HG02571 (cell line): ENCODE measurements around the gene MAP3K7.
A peak's percentile ranks its signal among the peaks of the same experiment; 100 is the strongest.

Source experiments
- ATAC-seq: cut with Tn5 transposase; IDR thresholded peaks from one replicate; pipeline ENCODE4 v1.9.1; 2021; ENCODE audit warnings: mild to moderate bottlenecking, moderate library complexity; ENCODE audit not compliant: unreplicated experiment

The MAP3K7 gene

GRCh38 chr6:90485635-90486277 is 101.1 kb downstream of the MAP3K7 start:
- ATAC-seq = no peak

GRCh38 chr6:90484903-90485302 is 102.0 kb downstream of the MAP3K7 start:
- ATAC-seq = no peak

GRCh38 chr6:90484385-90484784 is 102.5 kb downstream of the MAP3K7 start:
- no peak for ATAC-seq

- no peak for ATAC-seq
Observed at GRCh38 chr6:90483956-90484355, 102.9 kb downstream of the MAP3K7 start.

DNA sequence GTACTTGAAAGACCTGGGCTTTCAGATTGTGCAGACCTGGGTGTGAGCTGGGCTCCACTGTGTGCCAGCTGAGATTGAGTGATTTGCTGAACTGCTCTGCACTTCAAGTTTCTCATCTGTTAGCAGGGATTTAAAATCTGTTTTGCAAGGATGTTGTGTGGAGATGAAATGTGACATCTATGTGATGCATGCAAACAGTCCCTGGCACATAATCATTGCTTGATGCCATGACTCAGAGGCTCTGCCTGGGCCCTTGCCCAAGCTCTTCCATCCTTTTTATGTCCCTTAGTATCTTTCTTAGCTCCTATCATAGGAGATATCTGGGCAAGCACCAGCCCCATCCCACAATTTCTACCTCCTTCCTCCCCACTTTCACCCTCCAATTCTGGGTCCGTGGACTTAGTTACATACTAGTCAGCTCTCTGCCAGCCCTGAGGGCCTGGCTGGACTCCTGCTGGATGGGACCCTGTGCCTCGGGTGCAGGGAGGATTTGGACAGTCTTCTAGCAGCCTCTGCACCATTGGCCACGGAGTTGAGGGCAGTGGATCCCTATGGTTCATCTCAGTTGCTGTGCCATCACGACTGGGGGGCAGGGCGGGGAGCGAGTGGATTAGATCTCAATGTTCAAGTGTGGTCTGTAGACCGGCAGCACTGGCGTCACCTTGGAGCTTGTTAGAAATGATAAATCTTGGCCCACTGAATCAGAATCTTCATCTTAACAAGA is 103.6 kb downstream of the MAP3K7 start:
- ATAC-seq = no peak

DNA sequence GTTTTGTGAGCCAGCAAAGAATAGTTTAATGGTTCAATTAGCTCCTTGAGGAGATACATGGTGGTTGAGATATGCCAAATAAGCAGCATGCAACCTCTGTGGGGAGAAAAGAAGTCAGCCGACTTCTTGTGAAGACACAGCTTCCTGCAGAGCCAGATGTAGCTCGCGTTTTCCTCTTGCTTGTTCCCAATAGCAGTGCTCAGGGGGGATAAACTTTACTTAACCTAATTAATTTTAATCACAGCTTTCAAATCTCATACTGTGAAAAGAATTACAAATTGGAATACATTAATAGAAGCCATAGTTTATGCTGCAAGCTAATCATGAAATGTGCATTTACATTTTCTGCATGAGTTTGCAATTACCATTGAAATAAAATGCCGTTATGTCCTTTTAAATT is 106.2 kb downstream of the MAP3K7 start:
- ATAC-seq = no peak

DNA sequence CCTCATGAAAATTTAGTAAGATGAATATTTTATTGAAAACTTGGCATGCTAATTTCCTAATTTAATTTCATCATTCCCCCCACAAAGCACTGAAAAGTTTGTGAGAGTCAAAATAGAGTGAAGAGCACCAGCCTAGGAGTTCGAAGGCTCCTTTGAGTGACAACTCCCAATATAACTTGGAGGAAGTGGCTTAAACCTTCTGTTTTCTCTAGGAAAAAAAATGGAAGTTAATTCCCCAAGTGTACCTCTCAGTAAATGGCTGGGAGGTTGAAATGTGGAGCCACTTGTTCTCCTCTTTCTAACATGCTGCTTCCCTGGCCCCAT is 107.3 kb downstream of the MAP3K7 start:
- no peak for ATAC-seq

DNA sequence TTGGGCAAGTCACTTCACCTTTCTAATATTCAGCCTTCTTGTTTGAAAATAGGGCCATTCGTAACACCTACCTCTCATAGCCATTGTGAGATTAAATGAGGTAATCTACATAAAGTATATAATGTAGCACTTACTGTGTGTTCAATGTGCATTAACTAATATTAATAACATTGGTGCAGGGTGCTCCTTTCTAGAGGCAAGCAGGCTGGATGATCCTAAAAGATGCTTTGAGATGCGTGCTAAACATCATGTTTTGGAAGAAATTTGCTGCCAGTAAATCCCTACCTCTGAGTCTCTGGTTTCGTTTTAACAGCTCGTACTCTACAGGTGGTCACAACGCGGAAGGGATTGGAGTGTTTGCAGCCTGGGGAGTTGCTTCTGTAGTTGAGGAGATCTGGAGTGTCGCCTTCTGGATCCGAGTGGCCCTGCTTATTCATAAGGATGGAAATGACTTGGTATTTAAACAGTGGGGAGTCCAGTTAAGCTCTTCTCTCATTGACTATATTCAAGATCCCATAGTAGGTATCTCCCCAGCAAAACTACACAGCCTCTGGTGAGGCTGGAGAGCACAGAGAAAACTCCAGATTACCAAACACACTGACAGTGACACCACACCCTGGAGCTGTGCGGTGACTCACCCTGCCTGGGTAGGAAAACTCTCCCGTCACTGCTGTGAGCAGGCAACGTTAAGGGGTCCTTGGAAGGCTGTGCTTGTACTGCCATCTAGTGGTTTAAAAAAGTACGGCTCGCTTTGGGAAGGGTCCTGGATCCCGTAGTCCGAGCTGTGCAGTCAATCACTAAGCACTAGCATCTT is 107.9 kb downstream of the MAP3K7 start:
- ATAC-seq = peak; percentile 90

DNA sequence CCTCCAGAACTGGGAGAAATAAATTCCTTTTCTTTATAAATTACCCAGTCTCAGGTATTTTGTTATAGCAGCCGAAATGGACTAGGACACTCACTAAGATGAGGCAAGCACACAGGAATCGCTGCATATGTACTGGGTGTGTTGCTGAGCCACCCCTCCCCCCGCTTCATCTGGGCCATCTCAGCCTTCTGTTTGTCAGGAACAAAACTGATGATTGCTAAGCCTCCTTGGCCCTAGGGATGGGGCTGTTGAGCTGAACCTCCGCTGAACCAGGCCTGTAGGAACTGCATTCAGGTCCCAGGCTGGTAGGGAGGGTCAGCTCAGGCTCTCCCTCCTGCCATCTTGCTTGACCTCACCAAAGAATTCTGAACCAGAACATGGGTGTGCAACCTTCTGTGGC is 108.6 kb downstream of the MAP3K7 start:
- no peak for ATAC-seq

- no peak for ATAC-seq
Observed at GRCh38 chr6:90477366-90477765, 109.5 kb downstream of the MAP3K7 start.

- ATAC-seq = no peak
Observed at GRCh38 chr6:90472716-90473115, 114.2 kb downstream of the MAP3K7 start.

DNA sequence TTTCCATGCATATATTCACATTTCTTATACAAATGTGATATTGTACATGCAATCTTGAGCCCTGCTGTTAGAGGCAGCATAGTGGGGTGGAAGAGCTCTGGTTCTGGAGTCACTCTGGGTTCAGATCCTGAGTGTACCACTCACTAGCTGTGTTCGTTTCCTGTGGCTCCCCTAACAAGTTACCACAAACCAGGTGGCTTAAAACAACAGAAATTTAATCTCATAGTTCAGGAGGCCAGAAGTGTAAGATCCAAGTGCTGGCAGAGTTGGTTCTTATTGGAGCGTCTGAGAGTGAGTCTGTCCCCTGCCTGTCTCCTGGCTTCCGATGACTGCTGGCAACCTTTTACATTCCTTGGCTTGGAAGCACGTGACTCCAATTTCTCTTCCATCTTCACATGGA is 115.6 kb downstream of the MAP3K7 start:
- no peak for ATAC-seq

DNA sequence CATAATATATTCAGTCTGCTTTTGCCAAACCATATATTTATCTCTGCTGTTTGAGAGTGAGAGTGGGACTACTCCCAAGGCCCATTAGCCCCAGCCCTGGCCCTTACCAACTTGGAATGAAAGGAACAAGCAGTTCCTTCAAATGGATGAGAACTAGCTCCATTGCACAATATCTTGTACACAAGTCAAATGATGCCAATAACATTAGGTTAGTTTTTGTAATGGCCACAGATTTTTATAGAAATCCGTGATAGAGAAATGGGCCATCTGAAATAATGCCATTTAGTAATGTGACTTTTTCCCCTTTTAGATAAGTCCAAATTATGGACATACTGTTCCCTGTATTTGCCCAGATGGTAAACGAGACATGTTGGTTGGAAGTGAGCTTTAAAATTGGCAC is 117.0 kb downstream of the MAP3K7 start:
- no peak for ATAC-seq

DNA sequence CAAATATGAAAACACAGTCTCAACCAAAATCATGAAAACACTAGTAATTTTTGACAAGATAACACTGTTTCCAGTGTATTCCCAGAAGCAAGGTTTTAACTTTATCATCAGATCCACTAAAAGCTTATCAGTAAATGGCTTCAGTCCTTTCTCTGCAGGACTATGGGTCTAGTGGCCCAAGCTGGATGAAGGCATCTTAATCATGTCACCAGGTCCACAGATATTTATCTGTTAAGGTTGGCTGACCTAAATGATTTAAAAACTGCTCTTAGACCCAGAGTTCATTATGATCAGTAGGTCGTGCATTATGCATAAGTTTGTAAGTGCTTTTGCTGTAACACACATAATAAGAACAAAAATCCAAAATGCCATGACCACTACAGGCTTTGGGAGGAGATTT is 118.0 kb downstream of the MAP3K7 start:
- no peak for ATAC-seq

- no peak for ATAC-seq
Observed at GRCh38 chr6:90468080-90468479, 118.8 kb downstream of the MAP3K7 start.

DNA sequence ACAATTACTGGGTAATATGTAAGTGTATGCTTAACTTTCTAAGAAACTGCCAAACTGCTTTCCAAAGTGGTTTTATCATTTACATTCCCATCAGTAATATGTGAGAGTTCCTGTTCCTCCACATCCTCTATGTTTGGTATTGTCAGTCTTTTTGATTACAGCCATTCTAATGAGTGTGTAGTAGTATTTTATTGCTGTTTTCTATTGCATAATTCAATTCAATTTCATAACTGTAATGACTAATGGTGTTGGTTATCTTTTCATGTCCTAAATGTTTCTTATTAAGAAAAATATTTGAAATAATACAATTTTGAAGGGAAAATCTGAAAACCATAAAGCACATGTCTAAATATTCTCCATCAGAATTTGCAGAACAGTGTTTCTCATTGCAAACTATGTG is 119.3 kb downstream of the MAP3K7 start:
- ATAC-seq = no peak

GRCh38 chr6:90466154-90466940 is 120.5 kb downstream of the MAP3K7 start:
- no peak for ATAC-seq

DNA sequence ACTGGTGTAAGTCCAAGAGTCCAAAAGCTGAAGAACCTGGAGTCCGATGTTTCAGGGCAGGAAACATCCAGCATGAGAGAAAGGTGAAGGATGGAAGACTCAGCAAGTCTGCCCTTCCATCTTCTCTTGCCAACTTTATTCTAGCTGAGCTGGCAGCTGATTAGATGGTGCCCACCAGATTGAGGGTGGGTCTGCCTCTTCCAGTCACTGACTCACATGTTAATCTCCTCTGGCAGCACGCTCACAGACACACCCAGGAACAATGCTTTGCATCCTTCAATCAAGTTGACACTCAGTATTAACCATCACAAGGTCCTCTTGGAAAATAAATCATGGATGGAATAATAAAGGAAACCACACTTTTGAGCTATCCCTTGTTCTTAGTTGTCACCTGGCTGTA is 121.2 kb downstream of the MAP3K7 start:
- ATAC-seq = no peak

DNA sequence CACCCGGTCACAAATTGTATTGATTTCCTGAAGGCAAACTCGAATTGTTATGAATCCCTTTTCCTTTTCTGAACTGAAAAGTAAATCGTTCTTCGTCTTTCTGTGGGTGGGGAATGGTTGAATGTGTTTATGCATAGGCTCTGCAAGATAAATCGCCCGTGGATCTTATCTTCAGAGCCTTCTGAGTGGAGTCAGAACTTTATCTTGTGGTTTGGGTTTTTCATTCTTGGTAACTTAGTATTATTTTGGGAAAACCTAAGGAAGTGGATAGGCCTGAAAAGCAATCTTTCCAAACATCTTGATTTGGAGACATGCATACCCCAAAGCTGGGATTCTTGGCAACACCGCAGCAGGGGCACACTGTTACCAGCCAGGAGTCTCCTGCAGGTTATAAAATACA is 122.4 kb downstream of the MAP3K7 start:
- no peak for ATAC-seq

DNA sequence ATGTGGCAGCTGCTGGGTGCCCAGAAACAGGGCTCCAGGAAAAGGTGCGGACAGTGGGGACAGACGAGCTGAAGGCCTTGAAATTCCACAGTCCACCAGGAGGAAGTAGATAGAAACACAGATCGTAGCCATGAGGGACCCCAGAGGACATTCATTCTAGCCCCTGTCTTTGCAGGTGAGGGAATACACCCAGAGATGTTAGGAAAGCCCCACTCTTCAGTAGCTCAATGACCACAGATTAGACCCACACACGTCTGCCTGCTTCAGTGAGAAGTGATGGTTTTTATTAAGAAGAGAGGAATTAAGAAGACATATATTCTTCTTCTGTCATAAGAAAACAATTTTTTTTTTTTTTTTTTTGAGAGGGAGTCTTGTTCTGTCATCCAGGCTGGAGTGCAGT is 123.0 kb downstream of the MAP3K7 start:
- ATAC-seq = no peak
